Ovary (tissue), 3 donors: ENCODE measurements around the gene PIGU.

Experiments used
- CTCF ChIP-seq, 3 donors: fragments of 450-650 bp in 2 of 3; fragments of 200-600 bp in 1 of 3; IDR thresholded peaks; one replicate each; pipeline versions ENCODE4 v1.5.1 to v1.8.0; 2016 to 2022; ENCODE audit warnings: antibody characterized with exemption in 3 of 3, mild to moderate bottlenecking in 1 of 3
- EP300 ChIP-seq: sonication (generic); formaldehyde crosslinking; IDR thresholded peaks from one replicate; pipeline ENCODE4 v1.6.1; 2017; ENCODE audit warnings: antibody characterized with exemption
- POLR2A ChIP-seq: fragments of 450-650 bp; IDR thresholded peaks from one replicate; pipeline ENCODE4 v1.6.1; 2017; ENCODE audit warnings: antibody characterized with exemption, mild to moderate bottlenecking, moderate library complexity
- donor health status: DM: no; HTN: no; CAD: no.

DNA sequence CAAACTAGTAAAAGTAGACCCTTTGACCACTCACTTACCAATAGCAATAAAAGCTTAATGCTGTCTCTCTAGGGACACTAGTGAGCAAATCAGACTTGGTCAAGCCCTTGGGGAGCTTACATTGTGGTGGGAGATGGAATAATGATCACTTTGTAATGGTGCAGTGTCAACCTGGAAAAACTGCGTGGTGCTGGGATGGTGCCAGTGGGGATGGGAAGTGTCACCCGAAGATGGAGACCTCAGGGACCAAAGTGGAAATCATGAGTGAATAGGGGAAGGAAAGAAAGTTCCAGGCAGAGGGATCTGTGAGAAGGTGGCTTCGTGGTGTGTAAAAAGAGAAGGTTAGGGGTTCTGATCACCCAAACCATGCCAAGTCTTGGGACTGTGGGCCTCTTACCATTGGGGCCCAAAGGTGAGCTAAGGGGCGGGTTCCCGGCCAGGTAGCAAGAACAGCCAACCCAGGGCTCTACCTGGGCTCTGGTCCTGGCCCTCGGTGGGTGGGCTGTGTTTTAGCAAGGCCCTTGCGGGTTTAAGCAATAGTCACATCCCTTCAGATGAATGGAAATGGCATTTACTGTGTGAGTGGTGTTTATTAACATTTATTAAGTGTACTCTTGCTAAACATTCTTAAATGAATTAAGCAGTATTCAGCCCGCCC, 145.2 kb downstream of the PIGU start:
- TF ChIP-seq CTCF (IDR thresholded peaks at IDR 0.05) (no peak), POLR2A (no peak), EP300 (no peak)
